Middle frontal gyrus (tissue), 1 donor: ENCODE data around the gene GPR176.
"Not testable (repeated sequence)": the region's sequence is repeated elsewhere in the genome, so short reads cannot be mapped to it uniquely, and the experiment has no call there.

Experiments
- DNase-seq: peaks from one replicate; pipeline ENCODE4 v3.0.0-alpha.2; 2015; ENCODE audit warnings: low spot score; ENCODE audit errors: extremely low spot score

GPR176 gene

GRCh38 chr15:39812651-39813050 is 107.4 kb downstream of the GPR176 start:
- DNase-seq: not testable (repeated sequence)

DNA sequence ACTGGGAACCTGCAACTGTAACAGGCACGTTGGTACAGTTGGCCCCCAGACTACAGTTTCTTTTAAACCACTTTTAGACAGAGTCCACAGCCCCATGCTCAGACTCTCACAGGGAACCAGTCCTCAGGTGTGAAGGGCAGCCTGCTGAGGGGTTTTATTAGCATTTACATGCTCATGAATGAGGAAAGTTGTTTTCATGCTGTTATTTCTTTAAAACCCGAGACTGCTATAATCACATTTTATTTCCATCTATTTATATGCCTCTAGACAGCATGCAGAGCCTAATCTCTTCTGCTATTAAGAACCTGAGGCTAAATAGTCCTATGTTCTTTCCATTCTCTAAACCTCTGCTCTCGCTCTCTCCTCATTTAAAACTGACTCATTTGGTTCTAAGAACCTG is 111.2 kb downstream of the GPR176 start:
- DNase-seq: no peak

DNA sequence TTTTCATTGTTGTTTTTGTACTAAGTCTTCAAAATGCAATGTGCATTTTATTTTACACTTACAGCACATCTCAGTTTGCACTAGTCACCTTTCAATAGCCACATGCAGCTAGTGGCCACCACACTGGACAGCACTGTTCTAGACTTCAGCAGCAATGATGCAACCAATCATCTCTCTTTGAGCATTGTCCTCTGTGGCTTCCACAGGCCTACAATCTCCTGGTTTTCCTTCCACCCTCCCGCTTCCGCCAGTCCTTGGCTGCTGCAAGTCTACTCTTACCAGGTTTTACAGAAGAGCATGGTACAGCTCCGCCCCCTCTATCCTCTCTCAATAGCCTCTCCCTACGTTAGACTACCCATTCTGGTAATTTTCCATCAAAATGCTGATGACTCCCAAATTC is 112.3 kb downstream of the GPR176 start:
- DNase-seq: no peak

DNA sequence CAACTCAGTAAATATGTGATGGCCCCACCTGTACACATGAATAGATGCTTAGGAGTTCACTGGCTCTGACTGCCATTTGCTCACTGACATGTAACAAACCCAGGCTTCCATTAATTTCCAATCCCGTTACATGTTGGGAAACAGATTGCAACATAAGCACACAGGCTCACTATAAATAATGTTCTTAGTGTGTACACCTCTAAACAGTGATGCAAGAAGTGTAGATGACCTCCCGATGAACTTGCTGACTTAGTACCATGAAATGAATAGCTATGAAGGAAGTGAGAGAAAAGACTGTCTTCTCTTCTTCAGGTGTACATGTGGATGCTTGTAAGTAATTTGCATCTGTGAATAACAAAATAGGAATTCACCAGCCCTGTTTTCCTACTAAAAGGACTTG is 116.0 kb downstream of the GPR176 start:
- no peak for DNase-seq

DNA sequence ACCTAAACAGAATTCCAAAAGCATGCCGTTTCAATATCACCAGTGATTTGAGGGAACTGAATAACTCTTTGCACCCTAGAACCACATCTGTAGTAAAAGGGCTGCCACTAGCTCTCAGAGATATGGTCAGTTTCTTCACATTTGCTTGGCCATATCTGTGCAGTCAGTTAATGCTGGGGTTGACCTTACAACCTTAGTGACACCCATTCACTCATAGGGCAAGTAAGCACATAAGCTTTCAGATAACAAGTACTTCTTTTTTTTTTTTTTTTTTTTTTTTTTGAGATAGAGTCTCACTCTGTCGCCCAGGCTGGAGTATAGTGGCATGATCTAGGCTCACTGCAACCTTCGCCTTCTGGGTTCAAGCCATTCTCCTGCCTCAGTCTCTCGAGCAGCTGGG is 117.0 kb downstream of the GPR176 start:
- DNase-seq: no peak

DNA sequence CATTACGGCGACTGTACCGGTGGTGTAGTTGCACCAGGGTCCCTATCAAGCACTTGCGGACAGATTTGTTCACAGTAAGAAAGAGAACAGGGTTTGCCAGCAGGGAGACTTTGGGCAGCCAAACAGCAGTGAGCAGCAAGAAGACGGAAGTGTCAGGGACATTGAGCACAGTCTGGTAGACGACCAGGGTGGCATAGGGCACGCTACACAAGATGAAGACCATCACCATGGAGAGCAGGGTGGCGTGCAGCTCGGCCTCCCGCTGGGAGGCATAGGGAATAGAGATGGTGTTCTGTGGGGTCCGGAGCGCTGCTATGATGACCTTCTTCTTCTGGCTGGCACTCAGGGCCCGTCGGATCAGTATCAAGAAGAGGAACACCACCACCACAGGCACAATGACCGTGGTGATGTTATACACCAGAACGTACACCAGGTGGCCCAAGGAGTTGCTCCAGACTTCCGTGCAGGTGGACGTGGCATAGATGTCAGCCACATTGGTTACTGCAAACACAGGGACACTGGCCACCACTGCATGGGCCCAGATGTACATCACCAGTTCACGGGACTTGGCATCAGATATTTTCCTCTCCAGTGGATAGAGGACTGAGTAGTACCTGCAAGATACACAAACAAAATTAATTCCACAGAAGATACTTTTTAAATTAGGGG is 118.3 kb downstream of the GPR176 start:
- no peak for DNase-seq

GRCh38 chr15:39799552-39800011 is 120.5 kb downstream of the GPR176 start:
- no peak for DNase-seq

DNA sequence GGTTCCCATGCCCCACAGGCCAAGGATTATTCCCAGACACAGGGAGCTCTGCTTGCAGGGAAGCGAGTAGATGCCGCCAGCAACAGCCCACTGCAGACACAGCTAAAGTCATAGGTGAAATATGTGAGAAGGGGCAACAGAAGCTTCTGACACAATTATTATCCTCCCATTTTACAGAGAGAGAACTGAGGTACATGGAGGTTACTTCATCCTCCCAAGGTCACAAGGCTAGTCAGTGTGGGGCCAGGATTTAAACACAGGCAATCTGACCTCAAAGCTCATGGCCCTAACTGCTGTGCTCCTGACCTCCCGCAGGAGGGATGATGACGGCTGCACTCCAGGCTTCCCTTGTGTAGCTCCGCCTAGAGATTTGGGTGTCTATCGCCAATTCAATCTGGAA is 121.7 kb downstream of the GPR176 start:
- no peak for DNase-seq

DNA sequence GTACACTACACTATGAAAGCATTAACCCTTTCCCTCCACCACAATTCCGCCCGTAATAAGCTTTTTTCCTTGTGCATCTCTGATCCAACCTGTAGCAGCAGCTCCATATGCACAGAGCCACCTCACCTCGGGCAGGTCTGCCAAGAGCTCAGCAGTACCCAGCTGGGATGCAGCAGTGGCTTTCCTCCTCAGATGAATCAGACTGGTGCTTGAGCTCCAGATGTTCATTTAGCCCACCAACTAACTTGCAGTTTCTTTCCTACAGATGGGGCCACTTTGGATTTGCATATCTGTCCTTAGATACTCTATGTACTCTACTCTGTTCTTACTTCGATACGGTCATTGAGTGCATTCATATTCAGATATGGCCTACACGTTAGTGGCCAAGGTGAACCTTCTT is 122.7 kb downstream of the GPR176 start:
- no peak for DNase-seq

- DNase-seq: no peak
Observed at GRCh38 chr15:39796601-39797000, 123.5 kb downstream of the GPR176 start.

- DNase-seq: no peak
Observed at GRCh38 chr15:39795486-39795885, 124.6 kb downstream of the GPR176 start.

GRCh38 chr15:39794954-39795353 is 125.1 kb downstream of the GPR176 start:
- DNase-seq: no peak

GRCh38 chr15:39793923-39794322 is 126.1 kb downstream of the GPR176 start:
- no peak for DNase-seq

GRCh38 chr15:39792844-39793335 is 127.2 kb downstream of the GPR176 start:
- DNase-seq: no peak

- no peak for DNase-seq
Observed at GRCh38 chr15:39792025-39792843, 127.8 kb downstream of the GPR176 start.

DNA sequence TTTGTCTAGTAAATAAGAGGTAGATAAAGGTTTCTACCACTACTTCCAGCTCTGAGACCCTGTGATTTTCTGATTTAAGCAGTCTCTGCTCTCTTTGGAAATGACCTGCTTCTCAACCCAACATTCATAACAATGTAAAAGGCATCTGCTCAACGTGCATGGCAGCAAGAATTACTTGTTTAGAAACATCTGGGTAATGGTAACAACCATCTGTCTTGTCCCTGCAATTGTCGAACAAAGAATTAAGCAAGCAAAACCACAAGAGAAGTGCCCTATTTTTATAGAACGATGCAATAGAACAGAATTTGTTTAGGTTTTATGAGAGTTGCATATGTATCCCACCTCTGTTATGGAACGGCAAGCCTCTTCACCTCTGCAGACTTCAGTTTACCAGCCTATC is 130.3 kb downstream of the GPR176 start:
- no peak for DNase-seq

GRCh38 chr15:39788800-39789565 is 131.1 kb downstream of the GPR176 start:
- no peak for DNase-seq

DNA sequence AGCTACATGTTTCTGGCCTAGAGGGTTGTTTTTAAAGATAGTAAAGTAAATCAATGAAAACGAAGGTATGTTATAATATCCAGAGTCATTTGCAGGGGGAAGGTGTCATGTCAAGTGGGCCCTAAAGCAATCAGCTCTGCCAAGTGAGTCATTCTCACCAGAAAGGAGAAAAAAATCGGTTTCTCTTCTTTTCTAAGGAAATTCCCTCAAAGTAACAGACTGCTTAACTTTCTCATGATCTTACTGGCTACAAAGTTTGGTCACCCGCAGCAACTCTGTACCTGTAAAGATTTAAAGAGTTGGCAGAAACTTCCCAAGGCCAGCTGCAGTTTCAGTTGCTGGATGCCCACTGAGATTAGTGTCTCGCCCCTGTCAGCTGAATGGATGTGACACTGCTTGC is 132.0 kb downstream of the GPR176 start:
- DNase-seq: no peak

- DNase-seq: no peak
Observed at GRCh38 chr15:39787479-39787878, 132.6 kb downstream of the GPR176 start.

DNA sequence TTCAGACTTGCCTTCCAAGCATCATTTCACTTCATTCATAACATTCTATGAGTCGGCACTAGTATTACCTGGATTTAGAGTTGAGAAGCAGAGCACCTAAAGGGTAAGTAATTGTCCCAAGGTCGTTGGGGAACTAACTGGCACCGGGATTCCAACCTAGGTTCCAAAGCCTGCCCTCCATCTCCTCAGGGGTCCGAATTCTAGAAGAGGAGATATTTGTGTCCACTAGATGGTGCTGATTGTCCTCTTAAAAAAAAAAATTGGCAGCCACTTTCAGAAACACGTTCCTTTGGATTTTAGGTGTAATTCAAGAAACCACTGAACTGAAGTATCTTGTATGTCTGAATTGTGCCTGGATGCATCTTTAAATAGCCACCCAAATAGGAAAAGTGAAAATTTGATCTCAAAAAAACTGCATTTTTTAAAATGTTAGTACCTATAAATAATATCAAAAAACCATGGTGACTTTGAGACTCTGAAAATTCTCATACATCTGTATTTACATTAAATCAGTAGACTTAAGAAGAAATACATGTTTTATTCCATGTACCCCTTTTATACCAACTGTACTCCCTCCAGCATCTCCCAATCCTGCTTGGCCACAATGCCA is 133.5 kb downstream of the GPR176 start:
- no peak for DNase-seq

GRCh38 chr15:39785841-39786240 is 134.2 kb downstream of the GPR176 start:
- DNase-seq: no peak
